ENCODE data around the gene NRXN3.

NRXN3 gene

DNA sequence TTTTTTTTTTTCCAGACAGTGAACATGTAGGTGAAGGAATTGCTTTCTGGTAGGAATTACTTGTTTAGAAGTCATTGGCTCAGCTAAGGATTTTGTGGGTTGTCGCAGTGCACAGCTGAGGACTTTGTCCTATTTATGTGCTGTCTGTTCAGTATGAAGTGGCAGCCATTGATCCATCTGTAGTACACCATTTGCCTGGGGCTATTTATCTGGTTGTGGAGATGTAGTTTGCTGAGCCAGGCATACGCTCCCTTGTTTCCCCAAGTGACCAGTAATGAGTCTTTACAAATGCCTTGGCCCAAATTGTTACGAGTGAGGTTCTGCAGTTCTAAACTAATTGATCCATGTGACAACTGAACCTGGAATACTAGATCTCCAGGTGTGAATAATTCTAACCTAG lies 140.1 kb downstream of the NRXN3 start:
- POLR2A ChIA-PET = no interaction called here
- TF ChIP-seq ZNF426 (tag by site-specific recombination; IDR thresholded peaks at IDR 0.05) (no peak), ZNF654 (tag by site-specific recombination; IDR thresholded peaks at IDR 0.05; ENCODE audit: low read depth) (no peak), ZBTB1 (tag by site-specific recombination; IDR thresholded peaks at IDR 0.05) (no peak), ZNF184 (tag by site-specific recombination; IDR thresholded peaks at IDR 0.05) (no peak)
- TF ChIP-seq, protein P1, sequence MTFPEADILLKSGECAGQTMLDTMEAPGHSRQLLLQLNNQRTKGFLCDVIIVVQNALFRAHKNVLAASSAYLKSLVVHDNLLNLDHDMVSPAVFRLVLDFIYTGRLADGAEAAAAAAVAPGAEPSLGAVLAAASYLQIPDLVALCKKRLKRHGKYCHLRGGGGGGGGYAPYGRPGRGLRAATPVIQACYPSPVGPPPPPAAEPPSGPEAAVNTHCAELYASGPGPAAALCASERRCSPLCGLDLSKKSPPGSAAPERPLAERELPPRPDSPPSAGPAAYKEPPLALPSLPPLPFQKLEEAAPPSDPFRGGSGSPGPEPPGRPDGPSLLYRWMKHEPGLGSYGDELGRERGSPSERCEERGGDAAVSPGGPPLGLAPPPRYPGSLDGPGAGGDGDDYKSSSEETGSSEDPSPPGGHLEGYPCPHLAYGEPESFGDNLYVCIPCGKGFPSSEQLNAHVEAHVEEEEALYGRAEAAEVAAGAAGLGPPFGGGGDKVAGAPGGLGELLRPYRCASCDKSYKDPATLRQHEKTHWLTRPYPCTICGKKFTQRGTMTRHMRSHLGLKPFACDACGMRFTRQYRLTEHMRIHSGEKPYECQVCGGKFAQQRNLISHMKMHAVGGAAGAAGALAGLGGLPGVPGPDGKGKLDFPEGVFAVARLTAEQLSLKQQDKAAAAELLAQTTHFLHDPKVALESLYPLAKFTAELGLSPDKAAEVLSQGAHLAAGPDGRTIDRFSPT (tag by site-specific recombination; IDR thresholded peaks at IDR 0.05) = no peak
- Histone ChIP-seq H3K4me3 (ENCODE audit: low read depth, low read length) (no peak overlapping the region), H3K27ac (ENCODE audit: extremely low read depth, low read depth, low read length) (no peak overlapping the region), H3K36me3 (ENCODE audit: control insufficient read depth in 2 of 2, insufficient read depth in 1 of 2, low read length in 2 of 2) (no peaks in the 10 kb centered on the region), H3K9me3 (ENCODE audit: control insufficient read depth, insufficient read depth, low read depth, low read length) (no peaks in the 10 kb centered on the region), H3K4me1 (ENCODE audit: control insufficient read depth, insufficient read depth, low read length) (peaks cover 10% of the 10 kb centered on the region)
- CTCF ChIA-PET = interaction anchor here (0.6 kb wide), 1 partner anchor 67 kb away, joined by 7 read pairs; no protein-coding TSS in a partner anchor

DNA sequence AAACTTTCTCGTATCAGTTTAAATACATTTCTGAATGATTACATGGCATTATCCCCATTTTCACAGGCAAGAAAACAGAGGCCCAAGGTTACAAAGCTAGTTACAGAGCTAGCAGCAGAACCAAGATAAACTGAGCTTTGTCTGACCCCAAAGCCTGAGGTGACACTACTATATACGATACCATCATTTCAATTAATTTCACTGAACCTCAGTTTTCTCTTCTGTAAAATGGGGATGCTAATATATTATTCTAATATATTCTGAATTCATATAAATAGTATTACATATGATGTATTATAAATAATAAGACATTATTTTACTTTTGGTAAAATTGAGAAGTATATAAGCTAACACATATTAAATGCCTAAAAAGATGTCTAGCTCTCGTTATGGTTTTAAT lies 143.3 kb downstream of the NRXN3 start:
- H3K4me1 ChIP-seq (ENCODE audit: control insufficient read depth, insufficient read depth, low read length) = peaks cover 1% of the 10 kb centered on the region
- ChIA-PET CTCF (no interaction called here), POLR2A (no interaction called here)
- no peaks in the 10 kb centered on the region for H3K9me3 ChIP-seq (ENCODE audit: control insufficient read depth, insufficient read depth, low read depth, low read length)
- no peak for TF ChIP-seq EGR2 (tag by site-specific recombination; IDR thresholded peaks at IDR 0.05; ENCODE audit: low read depth)
- TF ChIP-seq ZNF24 (tag by site-specific recombination; IDR thresholded peaks at IDR 0.05) = no peak
- H3K36me3 ChIP-seq (ENCODE audit: control insufficient read depth in 2 of 2, insufficient read depth in 1 of 2, low read length in 2 of 2) = no peaks in the 10 kb centered on the region
- H3K27ac ChIP-seq (ENCODE audit: extremely low read depth, low read depth, low read length) = no peak overlapping the region
- H3K4me3 ChIP-seq (ENCODE audit: low read depth, low read length) = no peak overlapping the region

DNA sequence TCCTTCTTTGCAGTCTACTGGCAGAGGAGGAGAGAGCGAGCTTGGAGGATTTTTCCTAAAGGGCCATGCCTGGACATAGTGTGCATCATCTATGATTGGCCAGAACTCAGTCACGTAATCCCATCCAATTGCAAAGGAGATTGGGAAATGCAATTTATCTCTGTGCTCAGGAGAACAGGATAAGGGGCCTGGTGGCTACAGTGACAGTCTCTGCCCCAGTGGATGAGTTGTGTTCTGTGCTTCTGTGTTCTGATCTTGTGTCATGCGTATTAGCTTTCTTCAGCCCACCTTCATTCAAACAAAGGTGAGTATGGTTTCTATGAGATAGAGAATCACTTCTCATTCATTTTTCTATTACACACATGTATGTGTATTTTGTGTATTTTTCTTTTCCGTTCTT lies 144.3 kb downstream of the NRXN3 start:
- Histone ChIP-seq H3K9me3 (ENCODE audit: control insufficient read depth, insufficient read depth, low read depth, low read length) (no peaks in the 10 kb centered on the region), H3K4me1 (ENCODE audit: control insufficient read depth, insufficient read depth, low read length) (no peaks in the 10 kb centered on the region), H3K36me3 (ENCODE audit: control insufficient read depth in 2 of 2, insufficient read depth in 1 of 2, low read length in 2 of 2) (no peaks in the 10 kb centered on the region), H3K27ac (ENCODE audit: extremely low read depth, low read depth, low read length) (no peak overlapping the region), H3K4me3 (ENCODE audit: low read depth, low read length) (no peak overlapping the region)
- TF ChIP-seq GLI2 (tag by site-specific recombination; IDR thresholded peaks at IDR 0.05; ENCODE audit: borderline replicate concordance, low read depth) = no peak
- TF ChIP-seq ZNF701 (tag by site-specific recombination; IDR thresholded peaks at IDR 0.05) = no peak
- no peak for TF ChIP-seq KLF8 (tag by site-specific recombination; IDR thresholded peaks at IDR 0.05)
- TF ChIP-seq ZNF792 (tag by site-specific recombination; IDR thresholded peaks at IDR 0.05) = no peak
- TF ChIP-seq, protein P2, sequence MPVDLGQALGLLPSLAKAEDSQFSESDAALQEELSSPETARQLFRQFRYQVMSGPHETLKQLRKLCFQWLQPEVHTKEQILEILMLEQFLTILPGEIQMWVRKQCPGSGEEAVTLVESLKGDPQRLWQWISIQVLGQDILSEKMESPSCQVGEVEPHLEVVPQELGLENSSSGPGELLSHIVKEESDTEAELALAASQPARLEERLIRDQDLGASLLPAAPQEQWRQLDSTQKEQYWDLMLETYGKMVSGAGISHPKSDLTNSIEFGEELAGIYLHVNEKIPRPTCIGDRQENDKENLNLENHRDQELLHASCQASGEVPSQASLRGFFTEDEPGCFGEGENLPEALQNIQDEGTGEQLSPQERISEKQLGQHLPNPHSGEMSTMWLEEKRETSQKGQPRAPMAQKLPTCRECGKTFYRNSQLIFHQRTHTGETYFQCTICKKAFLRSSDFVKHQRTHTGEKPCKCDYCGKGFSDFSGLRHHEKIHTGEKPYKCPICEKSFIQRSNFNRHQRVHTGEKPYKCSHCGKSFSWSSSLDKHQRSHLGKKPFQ (tag by site-specific recombination; IDR thresholded peaks at IDR 0.05) = no peak
- TF ChIP-seq ZNF558 (tag by site-specific recombination; IDR thresholded peaks at IDR 0.05) = no peak
- TF ChIP-seq ZFP37 (tag by site-specific recombination; IDR thresholded peaks at IDR 0.05) = no peak
- no peak for TF ChIP-seq ZXDB (tag by site-specific recombination; IDR thresholded peaks at IDR 0.05)
- no peak for TF ChIP-seq ZNF350 (tag by site-specific recombination; IDR thresholded peaks at IDR 0.05)
- TF ChIP-seq ZNF157 (tag by site-specific recombination; IDR thresholded peaks at IDR 0.05) = no peak
- no peak for TF ChIP-seq TRIM28 (IDR thresholded peaks at IDR 0.05; ENCODE audit: borderline replicate concordance, low read length)
- TF ChIP-seq OSR2 (tag by site-specific recombination; IDR thresholded peaks at IDR 0.05) = no peak
- no peak for TF ChIP-seq ZNF394 (tag by site-specific recombination; IDR thresholded peaks at IDR 0.05; ENCODE audit: borderline replicate concordance)
- no peak for TF ChIP-seq ZNF175 (tag by site-specific recombination; IDR thresholded peaks at IDR 0.05)
- TF ChIP-seq KLF7 (tag by site-specific recombination; IDR thresholded peaks at IDR 0.05; ENCODE audit: borderline replicate concordance) = no peak
- TF ChIP-seq ZSCAN30 (tag by site-specific recombination; IDR thresholded peaks at IDR 0.05) = no peak
- no peak for TF ChIP-seq ZBTB17 (tag by site-specific recombination; IDR thresholded peaks at IDR 0.05)
- TF ChIP-seq SCRT2 (tag by site-specific recombination; IDR thresholded peaks at IDR 0.05) = no peak
- no peak for TF ChIP-seq ZNF585B (tag by site-specific recombination; IDR thresholded peaks at IDR 0.05)
- POLR2A ChIA-PET = no interaction called here
- CTCF ChIA-PET = interaction anchor here (0.5 to 0.7 kb wide), 2 partner anchors 16 to 485 kb away, joined by 3 read pairs; no protein-coding TSS in a partner anchor
